ENCODE data around the gene FILIP1L.

The FILIP1L gene

DNA sequence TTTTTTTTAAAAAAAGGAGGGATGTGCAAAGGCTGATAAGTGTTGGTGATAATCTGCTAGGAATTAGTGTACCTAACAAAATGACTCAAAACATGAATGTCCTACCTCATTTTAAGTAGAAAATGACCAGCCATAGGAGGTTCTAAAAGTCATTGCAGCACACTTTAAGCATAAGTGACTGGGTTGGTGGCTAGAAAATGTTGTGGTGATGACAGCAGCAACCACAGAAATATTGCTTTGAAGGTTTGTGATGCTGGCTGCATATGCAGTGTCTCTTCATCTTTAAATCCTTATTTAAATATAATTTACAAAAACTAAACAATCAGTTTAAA, 241.4 kb downstream of the FILIP1L start:
- Histone ChIP-seq H3K27me3 (ENCODE audit: insufficient read depth, low read length) (no peaks in the 10 kb centered on the region), H3K9me3 (ENCODE audit: insufficient read depth, low read depth, low read length) (no peaks in the 10 kb centered on the region), H3K4me1 (ENCODE audit: control insufficient read depth in 1 of 2, insufficient read depth in 2 of 2, low read length in 2 of 2) (peaks cover 3 to 12% of the 10 kb centered on the region in 2 experiments), H3K4me2 (ENCODE audit: low read length) (peak overlapping the region; percentile 41), H3K4me3 (ENCODE audit: low read depth, low read length) (no peak overlapping the region), H3K79me1 (ENCODE audit: low read length) (peaks cover 6% of the 10 kb centered on the region), H4K8ac (ENCODE audit: low read depth, low read length) (no peak overlapping the region), H2AFZ (ENCODE audit: insufficient read depth, low read length, poor library complexity) (no peak overlapping the region), H3K36me3 (ENCODE audit: control insufficient read depth in 1 of 2, insufficient read depth in 2 of 2, low read length in 2 of 2) (peaks cover 0 to 2% of the 10 kb centered on the region in 2 experiments), H2BK5ac (ENCODE audit: low read depth, low read length, poor library complexity) (no peak overlapping the region), H2AK5ac (ENCODE audit: low read length) (no peak overlapping the region), H3K4ac (ENCODE audit: low read depth, low read length) (no peak overlapping the region), H3K18ac (ENCODE audit: low read length) (no peak overlapping the region), H3K9ac (ENCODE audit: low read length) (no peak overlapping the region), H3K14ac (ENCODE audit: low read length) (no peak overlapping the region), H3K27ac (ENCODE audit: low read depth, low read length) (no peak overlapping the region), H4K91ac (ENCODE audit: low read depth, low read length) (no peak overlapping the region), H3K23ac (ENCODE audit: low read length) (no peak overlapping the region), H3K79me2 (ENCODE audit: control insufficient read depth, insufficient read depth, low read length, poor library complexity) (peaks cover 1% of the 10 kb centered on the region), H2BK120ac (ENCODE audit: insufficient read depth, low read length, poor library complexity) (no peak overlapping the region), H4K12ac (ENCODE audit: low read depth, low read length) (no peak overlapping the region), H2BK12ac (ENCODE audit: low read length) (no peak overlapping the region)
- DNase-seq, result no peak

DNA sequence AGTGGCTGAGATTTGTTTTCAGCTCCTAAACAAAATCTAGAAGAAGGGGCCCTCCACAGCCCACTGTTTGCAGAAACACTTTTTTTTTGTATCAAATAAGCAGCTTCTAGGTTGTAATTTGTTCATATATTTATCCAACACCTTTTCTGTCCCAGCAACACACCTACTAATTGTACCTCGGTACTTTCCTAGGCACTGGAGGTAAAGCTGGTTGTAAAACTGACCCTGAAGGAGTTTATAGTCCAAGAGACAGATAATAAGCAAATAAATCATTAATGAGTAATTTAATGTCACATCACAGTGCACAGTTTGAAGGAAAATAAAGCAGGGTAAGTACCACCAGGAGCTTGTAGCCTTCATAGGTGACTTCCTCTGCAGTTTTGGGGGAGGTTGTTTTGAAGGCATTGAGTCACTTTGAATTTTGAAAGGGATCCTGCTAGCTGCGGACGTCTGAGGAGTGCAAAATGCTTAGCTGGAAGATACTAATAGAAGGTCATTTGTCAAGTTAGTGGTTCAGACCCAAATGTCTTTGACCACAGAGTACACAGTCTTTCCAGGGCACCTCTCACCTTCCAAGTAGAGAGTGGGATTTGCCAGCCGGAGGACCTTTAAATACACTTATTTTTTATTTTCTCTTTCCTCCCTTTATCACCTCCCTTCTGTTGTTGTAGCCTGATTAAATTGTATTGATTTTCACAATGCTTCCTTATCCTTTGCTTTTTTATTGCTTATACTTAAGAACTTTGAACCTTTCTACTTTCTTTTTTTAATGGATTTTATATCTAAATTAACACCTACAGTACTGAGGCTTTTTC, 242.9 kb downstream of the FILIP1L start:
- H3K23ac ChIP-seq (ENCODE audit: low read length), result no peak overlapping the region
- no peak overlapping the region for H4K8ac ChIP-seq (ENCODE audit: low read depth, low read length)
- no peak overlapping the region for H3K4ac ChIP-seq (ENCODE audit: low read depth, low read length)
- no peak overlapping the region for H4K12ac ChIP-seq (ENCODE audit: low read depth, low read length)
- peaks cover 6% of the 10 kb centered on the region for H3K79me1 ChIP-seq (ENCODE audit: low read length)
- peak overlapping the region; percentile 45 for H2AFZ ChIP-seq (ENCODE audit: insufficient read depth, low read length, poor library complexity)
- H3K79me2 ChIP-seq (ENCODE audit: control insufficient read depth, insufficient read depth, low read length, poor library complexity), result peaks cover 1% of the 10 kb centered on the region
- no peak overlapping the region for H4K91ac ChIP-seq (ENCODE audit: low read depth, low read length)
- H3K27me3 ChIP-seq (ENCODE audit: insufficient read depth, low read length), result no peaks in the 10 kb centered on the region
- H2BK12ac ChIP-seq (ENCODE audit: low read length), result no peak overlapping the region
- peaks cover 3 to 12% of the 10 kb centered on the region in 2 experiments for H3K4me1 ChIP-seq (ENCODE audit: control insufficient read depth in 1 of 2, insufficient read depth in 2 of 2, low read length in 2 of 2)
- no peak overlapping the region for H3K4me3 ChIP-seq (ENCODE audit: low read depth, low read length)
- no peak overlapping the region for H2BK120ac ChIP-seq (ENCODE audit: insufficient read depth, low read length, poor library complexity)
- peak overlapping the region; percentile 8 for H3K4me2 ChIP-seq (ENCODE audit: low read length)
- no peak overlapping the region for H2BK5ac ChIP-seq (ENCODE audit: low read depth, low read length, poor library complexity)
- peaks cover 0 to 2% of the 10 kb centered on the region in 2 experiments for H3K36me3 ChIP-seq (ENCODE audit: control insufficient read depth in 1 of 2, insufficient read depth in 2 of 2, low read length in 2 of 2)
- H3K18ac ChIP-seq (ENCODE audit: low read length), result no peak overlapping the region
- no peak overlapping the region for H3K14ac ChIP-seq (ENCODE audit: low read length)
- H3K27ac ChIP-seq (ENCODE audit: low read depth, low read length), result no peak overlapping the region
- no peak overlapping the region for H3K9ac ChIP-seq (ENCODE audit: low read length)
- H2AK5ac ChIP-seq (ENCODE audit: low read length), result no peak overlapping the region
- no peaks in the 10 kb centered on the region for H3K9me3 ChIP-seq (ENCODE audit: insufficient read depth, low read depth, low read length)
- DNase-seq, result no peak
- WGBS (ENCODE audit: extremely low coverage, insufficient coverage, insufficient read length), result no CpG with 5 or more reads among the region's 4 CpGs

DNA sequence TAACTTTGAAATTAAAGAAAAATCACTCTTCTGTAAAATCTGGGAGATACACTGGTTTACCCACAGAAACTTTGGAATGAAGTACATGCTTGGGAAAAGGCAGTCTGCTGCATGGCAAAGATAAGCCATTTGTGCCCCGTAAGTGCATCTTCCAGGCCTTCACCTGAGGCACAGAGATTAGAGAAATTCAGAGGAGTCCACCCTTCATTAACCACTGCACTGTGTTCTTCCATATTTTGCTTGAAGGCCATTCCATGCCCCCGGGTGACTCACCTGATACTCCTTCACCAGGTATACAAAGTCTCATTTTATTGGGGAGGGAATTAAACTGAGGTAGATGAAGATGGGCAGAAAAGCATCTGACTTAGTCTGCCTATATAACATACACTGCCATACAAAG, 243.6 kb downstream of the FILIP1L start:
- Histone ChIP-seq H3K4me1 (ENCODE audit: control insufficient read depth in 1 of 2, insufficient read depth in 2 of 2, low read length in 2 of 2) (peaks cover 3 to 12% of the 10 kb centered on the region in 2 experiments), H2BK5ac (ENCODE audit: low read depth, low read length, poor library complexity) (no peak overlapping the region), H2BK120ac (ENCODE audit: insufficient read depth, low read length, poor library complexity) (no peak overlapping the region), H3K79me1 (ENCODE audit: low read length) (peaks cover 2% of the 10 kb centered on the region), H3K36me3 (ENCODE audit: control insufficient read depth in 1 of 2, insufficient read depth in 2 of 2, low read length in 2 of 2) (peaks cover 0 to 2% of the 10 kb centered on the region in 2 experiments), H2BK12ac (ENCODE audit: low read length) (no peak overlapping the region), H3K9ac (ENCODE audit: low read length) (no peak overlapping the region), H3K4ac (ENCODE audit: low read depth, low read length) (no peak overlapping the region), H4K8ac (ENCODE audit: low read depth, low read length) (no peak overlapping the region), H3K14ac (ENCODE audit: low read length) (no peak overlapping the region), H3K79me2 (ENCODE audit: control insufficient read depth, insufficient read depth, low read length, poor library complexity) (no peaks in the 10 kb centered on the region), H4K12ac (ENCODE audit: low read depth, low read length) (no peak overlapping the region), H3K27ac (ENCODE audit: low read depth, low read length) (no peak overlapping the region), H2AK5ac (ENCODE audit: low read length) (no peak overlapping the region), H4K91ac (ENCODE audit: low read depth, low read length) (no peak overlapping the region), H3K9me3 (ENCODE audit: insufficient read depth, low read depth, low read length) (no peaks in the 10 kb centered on the region), H3K4me2 (ENCODE audit: low read length) (no peak overlapping the region), H3K27me3 (ENCODE audit: insufficient read depth, low read length) (no peaks in the 10 kb centered on the region), H3K18ac (ENCODE audit: low read length) (no peak overlapping the region), H3K23ac (ENCODE audit: low read length) (no peak overlapping the region), H2AFZ (ENCODE audit: insufficient read depth, low read length, poor library complexity) (no peak overlapping the region), H3K4me3 (ENCODE audit: low read depth, low read length) (no peak overlapping the region)
- DNase-seq, result no peak
- no CpG with 5 or more reads among the region's 2 CpGs for WGBS (ENCODE audit: extremely low coverage, insufficient coverage, insufficient read length)

DNA sequence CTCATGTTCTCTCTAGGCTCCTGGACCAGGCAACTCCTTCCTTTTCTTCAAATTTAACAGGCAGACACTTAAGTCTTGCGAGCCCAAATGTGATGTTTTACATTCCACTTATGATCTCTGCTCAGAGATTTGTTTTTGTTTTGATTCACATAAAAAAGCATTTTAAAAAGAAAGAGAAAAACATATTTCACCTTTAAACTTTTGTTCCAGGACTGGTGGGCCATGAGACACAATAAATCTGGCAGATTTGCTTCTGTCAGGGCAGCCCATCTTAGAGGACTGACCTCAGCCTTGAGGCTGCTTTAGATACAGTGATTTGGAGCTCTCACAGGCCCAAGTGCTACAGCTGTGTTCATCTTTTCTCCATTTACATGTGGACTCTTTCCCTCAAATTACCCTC, 244.7 kb downstream of the FILIP1L start:
- Histone ChIP-seq H2BK120ac (ENCODE audit: insufficient read depth, low read length, poor library complexity) (no peak overlapping the region), H2BK5ac (ENCODE audit: low read depth, low read length, poor library complexity) (no peak overlapping the region), H4K91ac (ENCODE audit: low read depth, low read length) (no peak overlapping the region), H3K79me1 (ENCODE audit: low read length) (peaks cover 2% of the 10 kb centered on the region), H3K4me1 (ENCODE audit: control insufficient read depth in 1 of 2, insufficient read depth in 2 of 2, low read length in 2 of 2) (peaks cover 3 to 12% of the 10 kb centered on the region in 2 experiments), H4K8ac (ENCODE audit: low read depth, low read length) (no peak overlapping the region), H2BK12ac (ENCODE audit: low read length) (no peak overlapping the region), H2AK5ac (ENCODE audit: low read length) (no peak overlapping the region), H3K4me2 (ENCODE audit: low read length) (no peak overlapping the region), H3K27ac (ENCODE audit: low read depth, low read length) (no peak overlapping the region), H3K23ac (ENCODE audit: low read length) (no peak overlapping the region), H4K12ac (ENCODE audit: low read depth, low read length) (no peak overlapping the region), H3K36me3 (ENCODE audit: control insufficient read depth in 1 of 2, insufficient read depth in 2 of 2, low read length in 2 of 2) (peaks cover 0 to 2% of the 10 kb centered on the region in 2 experiments), H3K14ac (ENCODE audit: low read length) (no peak overlapping the region), H3K9me3 (ENCODE audit: insufficient read depth, low read depth, low read length) (no peaks in the 10 kb centered on the region), H3K9ac (ENCODE audit: low read length) (no peak overlapping the region), H3K18ac (ENCODE audit: low read length) (no peak overlapping the region), H3K4ac (ENCODE audit: low read depth, low read length) (no peak overlapping the region), H3K79me2 (ENCODE audit: control insufficient read depth, insufficient read depth, low read length, poor library complexity) (no peaks in the 10 kb centered on the region), H2AFZ (ENCODE audit: insufficient read depth, low read length, poor library complexity) (no peak overlapping the region), H3K27me3 (ENCODE audit: insufficient read depth, low read length) (no peaks in the 10 kb centered on the region), H3K4me3 (ENCODE audit: low read depth, low read length) (no peak overlapping the region)
- DNase-seq, result no peak
- WGBS (ENCODE audit: extremely low coverage, insufficient coverage, insufficient read length), result no CpG with 5 or more reads among the region's 1 CpG
